HG03575 (cell line): ENCODE results near the gene PITPNM2.

Experiments
- ATAC-seq: cut with Tn5 transposase; IDR thresholded peaks from one replicate; pipeline ENCODE4 v1.9.1; 2021; ENCODE audit not compliant: unreplicated experiment, insufficient number of reproducible peaks, low FRiP score; ENCODE audit errors: extremely low read depth

Gene PITPNM2

GRCh38 chr12:123127182-123127495 is 23.8 kb downstream of the PITPNM2 start:
- no peak for ATAC-seq

GRCh38 chr12:123126294-123127181 is 24.4 kb downstream of the PITPNM2 start:
- no peak for ATAC-seq

DNA sequence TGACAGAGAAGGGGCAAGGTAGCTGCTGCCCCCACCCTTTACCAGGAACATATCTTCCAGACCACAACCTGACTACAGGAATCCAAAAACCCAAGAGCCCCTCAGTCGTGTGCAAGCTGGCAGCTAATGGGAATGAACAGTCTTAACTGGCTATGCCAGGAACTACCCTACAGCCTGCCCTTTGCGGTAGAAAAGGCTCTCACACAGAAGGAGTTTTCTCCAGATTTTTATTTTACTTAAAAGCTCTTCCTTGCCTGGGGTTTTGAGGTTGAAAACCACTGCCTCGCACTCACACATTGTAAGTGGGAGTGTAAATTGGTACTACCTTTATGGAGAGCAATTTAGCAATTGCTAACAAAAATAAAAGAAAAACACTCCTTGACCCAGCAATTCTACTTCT is 28.3 kb downstream of the PITPNM2 start:
- no peak for ATAC-seq

GRCh38 chr12:123121670-123122069 is 29.2 kb downstream of the PITPNM2 start:
- ATAC-seq: no peak

- no peak for ATAC-seq
These were observed 30.3 kb downstream of the PITPNM2 start for GRCh38 chr12:123120452-123121166.

GRCh38 chr12:123119808-123120207 is 31.1 kb downstream of the PITPNM2 start:
- ATAC-seq: no peak

DNA sequence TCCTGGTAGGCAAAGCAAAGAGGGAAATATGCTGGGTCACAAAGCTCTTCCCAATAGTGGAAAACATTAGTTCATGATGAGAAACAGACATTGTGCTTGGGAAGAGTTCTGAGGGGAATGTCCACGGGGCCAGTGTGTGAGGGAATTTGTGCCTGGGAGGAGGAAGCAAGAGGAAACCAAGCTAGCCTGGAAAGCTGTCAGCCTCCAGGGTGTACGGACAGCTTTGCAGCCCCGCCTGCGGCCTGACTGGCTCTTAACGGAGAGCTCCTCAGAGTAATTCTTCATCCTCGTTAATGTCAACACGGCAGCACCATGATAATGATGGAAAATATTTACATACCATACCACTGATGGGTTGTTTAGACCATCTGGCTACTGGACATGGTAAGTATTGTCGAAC is 32.4 kb downstream of the PITPNM2 start:
- ATAC-seq: no peak

- ATAC-seq: no peak
These were observed 35.3 kb downstream of the PITPNM2 start for GRCh38 chr12:123115409-123116121.

DNA sequence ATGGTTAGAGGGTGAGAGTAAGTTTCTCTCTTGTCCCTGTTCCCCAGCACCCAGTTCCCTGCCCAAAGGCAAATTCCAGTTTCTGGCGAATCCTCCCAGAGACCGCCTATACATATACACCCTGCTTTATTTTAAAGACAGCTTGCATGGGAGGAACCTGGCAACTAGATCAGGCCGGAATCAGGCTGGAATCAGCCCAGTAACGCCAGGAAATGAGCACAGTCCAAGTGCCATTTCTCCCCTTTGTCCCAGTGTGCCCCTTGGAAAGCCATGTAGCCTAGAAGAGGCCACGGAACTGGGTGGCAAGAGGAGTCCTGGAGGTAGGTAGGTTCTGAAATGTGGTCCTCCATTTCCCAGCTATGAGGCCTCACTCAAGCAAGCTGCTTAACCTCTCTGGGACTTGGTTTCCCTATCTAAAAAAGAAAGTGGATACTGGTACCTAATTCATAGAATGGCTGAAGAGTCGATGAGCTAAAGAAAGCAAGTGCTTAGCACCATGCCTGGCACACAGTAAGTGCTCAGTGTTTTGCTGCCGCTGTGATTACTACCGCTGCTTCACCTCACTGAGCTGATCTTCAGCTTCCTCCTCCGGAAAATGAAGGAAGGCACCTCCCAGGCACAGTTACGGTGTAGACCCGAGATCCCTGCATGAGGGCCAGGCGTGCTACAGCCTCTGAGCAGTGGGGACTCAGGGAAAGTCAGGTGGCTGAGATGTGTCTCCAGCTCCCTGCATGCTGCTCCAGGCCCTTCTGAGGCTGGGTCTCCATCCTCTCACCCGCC is 36.4 kb downstream of the PITPNM2 start:
- ATAC-seq: no peak

- ATAC-seq: no peak
These were observed 37.9 kb downstream of the PITPNM2 start for GRCh38 chr12:123113026-123113425.

DNA sequence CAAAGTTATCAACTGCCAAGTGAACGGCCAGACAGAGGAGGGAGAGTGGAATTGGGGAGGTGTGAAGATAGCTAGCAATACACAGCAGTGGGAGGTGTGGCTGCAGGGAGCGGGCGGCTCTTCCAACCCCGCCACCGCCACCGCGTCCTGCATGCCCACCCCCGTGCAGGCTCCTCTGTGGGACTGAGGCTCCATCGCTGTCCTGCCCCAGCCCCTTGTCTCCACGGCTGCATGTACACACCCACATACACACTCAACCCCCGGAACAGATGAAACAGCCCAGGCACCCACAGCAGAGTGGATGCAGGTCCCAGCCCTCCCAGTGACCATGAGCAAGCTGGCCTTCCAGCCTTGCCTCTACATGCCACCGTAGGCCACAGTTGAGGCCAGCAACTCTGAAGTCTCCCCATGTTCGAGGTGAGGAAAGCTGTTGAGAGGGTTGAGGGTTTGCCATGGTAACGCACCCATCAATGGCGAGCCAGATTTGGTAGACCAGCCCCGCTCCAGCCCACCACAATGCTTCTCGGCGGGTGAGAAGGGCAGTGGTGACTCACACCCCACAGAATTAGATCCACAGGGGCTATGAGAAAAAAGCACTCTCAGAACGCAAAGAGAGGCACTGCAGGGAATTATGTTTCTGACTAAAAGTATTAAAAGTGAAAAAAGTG is 39.3 kb downstream of the PITPNM2 start:
- no peak for ATAC-seq

- no peak for ATAC-seq
These were observed 41.5 kb downstream of the PITPNM2 start for GRCh38 chr12:123109319-123109772.

GRCh38 chr12:123108682-123109066 is 42.2 kb downstream of the PITPNM2 start:
- no peak for ATAC-seq

GRCh38 chr12:123107926-123108681 is 42.8 kb downstream of the PITPNM2 start:
- ATAC-seq: no peak

DNA sequence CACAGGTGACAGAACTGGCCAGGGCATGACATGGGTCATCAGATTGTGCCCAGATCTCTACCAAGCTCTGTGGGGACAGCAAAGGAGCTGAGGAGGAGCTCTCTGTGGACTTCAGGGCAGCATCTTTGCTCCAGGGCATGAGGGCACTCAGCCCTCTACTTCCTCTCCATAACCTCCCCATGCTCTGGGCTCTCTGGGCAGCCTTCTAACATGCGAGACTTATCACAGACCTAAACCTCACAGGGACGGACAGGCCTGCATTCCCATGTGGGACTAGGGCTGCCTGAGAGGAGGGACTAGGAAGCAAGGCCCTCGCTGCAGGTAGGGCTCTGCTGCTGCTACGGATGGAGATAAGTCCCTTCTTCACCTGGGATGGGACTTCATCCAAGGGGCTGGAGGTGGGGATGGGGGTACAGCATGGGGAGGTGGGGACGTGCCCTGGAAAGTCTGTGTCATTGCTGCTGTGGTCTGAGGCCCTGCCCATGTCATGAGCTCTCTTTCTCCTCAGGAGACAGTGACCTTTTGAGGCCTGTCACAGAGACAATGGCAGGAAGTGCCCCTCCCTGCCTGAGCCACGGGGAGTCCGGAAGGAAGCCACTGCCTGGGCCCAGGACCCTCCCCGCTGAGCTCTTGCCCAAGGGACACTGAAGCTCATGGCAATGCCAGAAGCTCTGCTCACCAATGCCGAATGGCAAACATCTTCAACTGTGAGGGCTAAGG is 44.1 kb downstream of the PITPNM2 start:
- no peak for ATAC-seq

GRCh38 chr12:123105211-123105826 is 45.6 kb downstream of the PITPNM2 start:
- ATAC-seq: no peak

DNA sequence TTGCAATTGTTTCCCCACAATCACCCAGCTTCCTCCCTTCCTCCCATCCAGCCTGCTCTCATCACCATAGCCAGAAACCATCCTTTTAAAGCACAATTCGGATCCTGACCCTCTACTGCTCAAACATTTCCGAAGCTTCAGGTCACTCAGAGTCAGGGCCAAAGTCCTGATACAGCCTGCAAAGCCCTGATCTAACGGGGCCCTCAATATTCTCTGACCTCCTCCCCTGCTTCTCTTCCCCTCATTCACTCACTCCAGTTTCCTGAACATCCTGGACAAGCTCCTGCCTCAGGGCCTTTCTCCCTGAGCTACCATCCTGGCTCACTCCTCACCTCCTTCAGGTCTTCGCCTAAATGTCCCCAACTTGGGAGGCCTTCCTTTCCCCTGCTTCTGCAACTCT is 46.1 kb downstream of the PITPNM2 start:
- no peak for ATAC-seq
